DMS53 (cell line): ENCODE results near the gene CCND1.

Experiments used
- DNase-seq: peaks from one replicate; lab custom pipeline; 2025; lab: John Stamatoyannopoulos, UW

Gene CCND1

GRCh38 chr11:69653406-69653960 is 12.5 kb downstream of the CCND1 start:
- peak; percentile 40 for DNase-seq

DNA sequence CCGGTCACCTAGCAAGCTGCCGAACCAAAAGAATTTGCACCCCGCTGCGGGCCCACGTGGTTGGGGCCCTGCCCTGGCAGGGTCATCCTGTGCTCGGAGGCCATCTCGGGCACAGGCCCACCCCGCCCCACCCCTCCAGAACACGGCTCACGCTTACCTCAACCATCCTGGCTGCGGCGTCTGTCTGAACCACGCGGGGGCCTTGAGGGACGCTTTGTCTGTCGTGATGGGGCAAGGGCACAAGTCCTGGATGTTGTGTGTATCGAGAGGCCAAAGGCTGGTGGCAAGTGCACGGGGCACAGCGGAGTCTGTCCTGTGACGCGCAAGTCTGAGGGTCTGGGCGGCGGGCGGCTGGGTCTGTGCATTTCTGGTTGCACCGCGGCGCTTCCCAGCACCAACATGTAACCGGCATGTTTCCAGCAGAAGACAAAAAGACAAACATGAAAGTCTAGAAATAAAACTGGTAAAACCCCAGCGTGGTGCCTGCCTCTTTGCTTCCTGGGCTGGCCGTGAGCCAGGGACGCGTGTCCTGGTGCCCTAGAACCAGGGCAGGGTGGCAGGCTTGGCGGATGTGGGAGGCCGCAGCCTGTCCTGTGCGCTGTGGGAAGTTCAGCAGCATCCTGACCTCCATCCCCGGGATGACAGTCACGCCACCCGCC is 13.2 kb downstream of the CCND1 start:
- DNase-seq: peak; percentile 94

GRCh38 chr11:69654660-69655478 is 13.9 kb downstream of the CCND1 start:
- peak; percentile 98 for DNase-seq

DNA sequence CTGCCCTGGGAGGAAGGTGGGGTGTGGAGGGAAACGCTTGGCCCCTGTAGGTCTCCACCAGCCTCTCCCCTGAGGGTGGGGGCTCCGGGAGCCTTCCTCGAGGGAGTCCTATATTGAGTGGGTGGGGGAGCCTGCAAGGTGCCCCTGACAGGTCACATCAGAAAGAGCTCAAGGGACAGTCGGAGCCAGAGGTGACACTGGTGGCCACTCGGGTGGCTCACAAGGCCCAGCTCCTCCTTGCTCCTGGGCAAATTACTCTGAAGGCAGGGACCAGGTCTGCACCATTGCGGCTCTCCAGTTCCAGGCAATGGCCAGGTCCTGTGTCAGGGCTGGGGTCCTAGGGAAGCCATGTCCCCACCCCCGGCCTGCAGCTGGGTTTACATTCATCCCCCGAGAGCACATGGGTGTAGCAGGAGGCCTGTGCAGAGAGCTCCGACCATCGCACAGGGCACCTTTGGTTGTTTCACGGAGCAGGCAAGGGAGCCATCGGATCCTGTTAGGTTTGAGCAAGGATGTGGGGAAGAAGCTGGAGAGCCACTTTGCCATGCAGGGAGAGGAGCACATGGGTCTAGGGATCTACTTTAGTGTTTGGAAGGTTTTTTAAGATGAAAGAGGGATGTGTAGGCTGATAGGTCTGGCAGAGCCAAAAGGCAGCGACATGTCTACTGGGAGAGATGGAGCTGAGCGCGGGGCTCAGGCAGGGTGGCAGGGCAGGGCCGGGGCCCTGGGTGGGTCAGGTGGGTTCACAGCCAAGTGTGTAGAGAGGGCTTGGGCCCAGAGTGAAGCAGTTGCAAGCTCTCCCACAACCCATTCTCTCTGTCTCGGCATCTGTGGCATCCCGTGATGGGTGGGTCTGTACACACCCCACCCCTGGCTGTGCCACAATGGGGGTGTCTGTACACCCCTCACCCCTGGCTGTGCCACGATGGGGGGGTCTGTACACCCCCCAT is 14.8 kb downstream of the CCND1 start:
- DNase-seq: peak; percentile 50

DNA sequence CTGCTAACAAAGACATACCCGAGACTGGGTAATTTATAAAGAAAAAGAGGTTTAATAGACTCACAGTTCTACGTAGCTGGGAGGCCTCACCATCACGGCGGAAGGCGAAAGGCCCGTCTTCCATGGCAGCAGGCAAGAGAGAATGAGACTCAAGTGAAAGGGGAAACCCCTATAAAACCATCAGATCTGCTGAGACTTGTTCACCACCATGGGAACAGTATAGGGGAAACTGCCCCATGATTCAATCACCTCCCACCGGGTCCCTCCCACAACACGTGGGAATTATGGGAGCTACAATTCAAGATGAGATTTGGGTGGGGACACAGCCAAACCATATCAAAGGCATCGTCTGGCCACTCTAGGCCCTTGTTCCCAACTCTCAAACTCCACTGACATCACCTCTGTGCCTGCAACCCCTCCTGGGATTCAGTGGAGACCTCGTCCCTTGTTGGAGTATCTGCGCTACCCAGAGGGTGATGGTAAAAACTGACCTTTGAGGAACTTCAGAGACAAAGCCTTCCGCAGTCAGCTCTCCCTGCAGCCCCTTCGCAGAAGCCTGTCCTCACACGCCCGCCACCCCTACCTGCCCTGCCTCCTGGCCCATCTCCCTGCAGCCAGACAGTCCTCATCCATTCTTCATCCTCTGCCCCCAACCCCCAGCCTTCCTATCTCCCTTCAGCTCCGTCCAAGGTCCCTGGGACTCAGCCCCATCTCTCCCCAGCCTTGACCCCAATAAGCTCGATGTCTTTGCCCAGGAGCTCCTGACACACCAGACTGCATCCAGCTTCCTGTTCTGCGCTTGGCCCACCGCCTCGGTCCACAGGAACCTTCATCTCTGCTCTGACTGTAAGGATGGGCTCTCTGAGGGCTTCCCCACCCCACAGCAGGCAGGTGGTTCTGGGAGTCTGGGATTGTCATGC is 15.8 kb downstream of the CCND1 start:
- no peak for DNase-seq

GRCh38 chr11:69657456-69657910 is 16.5 kb downstream of the CCND1 start:
- DNase-seq: no peak

GRCh38 chr11:69657911-69658625 is 17.1 kb downstream of the CCND1 start:
- DNase-seq: no peak

GRCh38 chr11:69658626-69659450 is 17.9 kb downstream of the CCND1 start:
- no peak for DNase-seq

GRCh38 chr11:69659591-69659990 is 18.6 kb downstream of the CCND1 start:
- DNase-seq: no peak

DNA sequence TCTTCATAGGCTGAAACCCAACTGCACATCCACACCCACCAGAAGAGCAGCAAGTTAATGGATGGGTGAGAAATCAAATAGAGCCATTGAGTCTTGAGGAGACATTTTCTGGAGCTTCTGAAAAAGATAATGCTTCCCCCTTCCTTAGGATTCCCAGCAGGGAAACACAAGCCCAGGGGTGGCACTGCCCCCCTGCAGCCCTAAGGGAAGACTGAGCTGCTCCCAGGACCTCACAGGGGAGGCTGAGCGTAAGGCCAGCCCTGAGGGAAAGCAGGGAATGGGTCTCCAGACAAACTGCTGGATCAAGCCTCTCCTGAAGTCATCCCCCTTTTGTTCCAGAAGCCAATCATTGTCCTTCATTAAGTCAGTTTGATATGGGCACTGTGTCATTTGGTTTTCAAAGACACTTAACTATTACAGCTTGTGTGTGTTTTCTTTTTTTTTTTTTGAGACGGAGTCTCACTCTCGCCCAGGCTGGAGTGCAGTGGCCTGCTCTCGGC is 19.1 kb downstream of the CCND1 start:
- no peak for DNase-seq

- DNase-seq: no peak
These were observed 20.4 kb downstream of the CCND1 start for GRCh38 chr11:69661413-69661715.

GRCh38 chr11:69662021-69662698 is 21.2 kb downstream of the CCND1 start:
- peak; percentile 49 for DNase-seq

GRCh38 chr11:69662806-69663205 is 21.9 kb downstream of the CCND1 start:
- no peak for DNase-seq

DNA sequence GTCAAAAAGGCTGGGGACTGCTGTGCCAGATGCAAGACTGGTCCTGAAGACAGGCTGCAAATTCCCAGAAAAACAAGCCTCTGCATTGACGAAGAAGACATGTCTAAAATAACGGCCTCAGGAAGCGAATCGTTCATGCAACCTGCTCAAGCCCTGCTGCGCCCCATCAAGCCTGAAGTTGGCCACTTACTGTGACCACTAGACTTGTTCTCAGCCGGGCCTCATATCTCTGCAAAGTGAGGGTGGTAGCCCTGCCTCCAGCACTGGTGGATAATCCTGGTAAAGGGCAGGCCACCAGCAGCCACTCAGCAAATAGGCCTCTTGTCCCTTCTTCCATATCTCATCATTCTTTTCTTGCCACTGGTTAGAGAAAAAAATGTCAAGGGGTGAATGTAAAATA is 22.4 kb downstream of the CCND1 start:
- no peak for DNase-seq

GRCh38 chr11:69664103-69664775 is 23.3 kb downstream of the CCND1 start:
- DNase-seq: no peak

GRCh38 chr11:69664901-69665300 is 23.9 kb downstream of the CCND1 start:
- DNase-seq: no peak

- no peak for DNase-seq
These were observed 24.7 kb downstream of the CCND1 start for GRCh38 chr11:69665669-69666068.

- DNase-seq: no peak
These were observed 25.3 kb downstream of the CCND1 start for GRCh38 chr11:69666261-69666660.
